ENCODE data around the gene ADGRG2. TPM values are rescaled to one million over a fixed set of nuclear protein-coding genes. Genes with fewer than 3 reads are reported as not detected.

ADGRG2 gene
- total RNA-seq, 1 donor from 2014 or later, result not detected

Other genes with a start within 250 kb of the ADGRG2 start
- 20.9 and 22.0 TPM in 2 replicates for gene PHKA2, start 138.4 kb downstream of the ADGRG2 start, total RNA-seq
- 200 and 208 TPM in 2 replicates for gene PDHA1, start 221.5 kb upstream of the ADGRG2 start, total RNA-seq

Measured in activated T-helper 2 cell treated with anti-CD3 and anti-CD28 coated beads, Interferon-gamma antibody, Interleukin-2, Interleukin-4, amounts not matched to agents 10 μg/mL and 5 μg/mL and 100 μg/mL, durations not matched to agents 14 hours and 24 hours and 36 hours (primary cell).